GM12875 (cell line): ENCODE data around the gene AFF2.

Experiments used
- H3K4me3 ChIP-seq: one replicate; pipeline ENCODE4 v1.5.1; 2011; ENCODE audit warnings: low read depth, low read length, control low read depth
- CTCF ChIP-seq: IDR thresholded peaks from 2 replicates; pipeline ENCODE4 v1.5.1; 2011; ENCODE audit warnings: low read depth, mild to moderate bottlenecking, control low read depth, inconsistent platforms, low read length, moderate library complexity, borderline replicate concordance; ENCODE audit not compliant: insufficient read depth

AFF2 gene

GRCh38 chrX:148633218-148633908, 132.9 kb downstream of the AFF2 start:
- H3K4me3 ChIP-seq = no peak overlapping the region
- no peak for TF ChIP-seq CTCF

- TF ChIP-seq CTCF = no peak
- H3K4me3 ChIP-seq = no peak overlapping the region
These were observed 134.2 kb downstream of the AFF2 start for GRCh38 chrX:148634591-148634990.

GRCh38 chrX:148643460-148643859, 143.0 kb downstream of the AFF2 start:
- TF ChIP-seq CTCF = no peak
- H3K4me3 ChIP-seq = no peak overlapping the region

GRCh38 chrX:148647651-148648050, 147.2 kb downstream of the AFF2 start:
- TF ChIP-seq CTCF = no peak
- H3K4me3 ChIP-seq = no peak overlapping the region

- no peak for TF ChIP-seq CTCF
- H3K4me3 ChIP-seq = no peak overlapping the region
These were observed 148.9 kb downstream of the AFF2 start for GRCh38 chrX:148649145-148649795.

- H3K4me3 ChIP-seq = no peak overlapping the region
- no peak for TF ChIP-seq CTCF
These were observed 157.8 kb downstream of the AFF2 start for GRCh38 chrX:148658115-148658730.
